Activated CD4-positive, CD25-positive, alpha-beta regulatory T cell (primary cell): Measurements from ENCODE around the gene TSPAN10.

Experiments
- DNase-seq, 4 experiments: peaks; one replicate each; lab custom pipeline; 2025; lab: John Stamatoyannopoulos, UW

TSPAN10 gene

GRCh38 chr17:81635431-81635830 is 1.6 kb upstream of the TSPAN10 start:
- no peak for DNase-seq

DNA sequence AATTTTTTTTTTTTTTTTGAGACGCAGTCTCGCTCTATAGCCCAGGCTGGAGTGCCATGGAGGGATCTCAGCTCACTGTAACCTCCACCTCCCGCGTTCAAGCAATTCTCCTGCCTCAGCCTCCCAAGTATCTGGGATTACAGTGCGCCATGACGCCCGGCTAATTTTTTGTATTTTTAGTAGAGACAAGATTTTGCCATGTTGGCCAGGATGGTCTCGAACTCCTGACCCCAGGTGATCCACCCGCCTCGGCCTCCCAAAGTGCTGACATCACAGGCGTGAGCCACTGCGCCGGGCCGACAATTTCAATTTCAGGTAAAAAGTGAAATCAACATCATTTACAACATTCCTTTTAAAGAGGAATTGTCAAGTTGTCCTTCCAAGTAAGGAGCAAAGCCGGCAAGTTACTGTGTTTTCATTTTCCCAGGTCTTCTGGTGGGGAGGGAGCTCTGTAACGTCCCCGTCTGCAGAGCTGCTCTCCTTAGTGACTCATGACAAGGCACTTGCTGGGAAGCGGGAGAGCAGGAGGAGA is 957 bp upstream of the TSPAN10 start:
- DNase-seq, result no peak

- DNase-seq, result no peak
Observed at GRCh38 chr17:81638683-81639082, 1.7 kb downstream of the TSPAN10 start.

DNA sequence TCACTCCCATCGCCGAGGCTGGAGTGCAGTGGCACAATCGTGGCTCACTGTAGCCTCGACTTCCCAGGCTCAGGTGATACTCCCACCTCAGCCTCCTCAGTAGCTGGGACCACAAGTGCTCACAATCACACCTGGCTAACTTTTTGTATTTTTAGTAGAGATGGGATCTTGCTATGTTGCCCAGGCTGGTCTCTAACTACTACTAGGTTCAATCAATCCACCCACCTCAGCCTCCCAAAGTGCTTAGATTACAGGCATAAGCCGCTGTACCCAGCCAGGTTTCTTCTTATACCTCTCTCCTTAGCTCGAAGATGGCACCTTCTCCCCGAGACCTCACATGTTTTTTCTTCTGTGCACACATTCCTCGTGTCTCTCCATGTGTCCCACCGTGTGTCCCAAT is 3.0 kb downstream of the TSPAN10 start:
- no peak for DNase-seq

GRCh38 chr17:81641825-81642489 is 5.0 kb downstream of the TSPAN10 start:
- no peak for DNase-seq

DNA sequence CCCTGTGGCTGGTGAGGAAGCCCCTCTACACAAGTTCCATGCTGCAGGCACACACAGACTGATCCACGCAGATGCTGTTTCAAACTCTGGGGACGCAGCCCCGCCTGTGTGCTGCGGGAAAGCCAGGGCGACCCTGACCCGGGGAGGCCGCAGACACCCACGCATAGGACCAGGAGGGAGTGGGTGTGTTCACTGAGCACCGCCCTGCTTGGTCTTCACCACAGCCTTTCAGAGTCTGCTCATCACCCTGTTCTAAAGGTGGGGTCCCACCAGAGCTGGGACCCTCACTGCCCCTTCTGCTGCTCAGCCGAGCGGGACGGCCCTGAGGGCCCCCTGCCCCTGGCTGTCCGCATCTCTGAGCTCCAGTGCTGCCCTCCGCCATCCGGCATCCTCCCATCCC is 7.5 kb downstream of the TSPAN10 start:
- no peak for DNase-seq

GRCh38 chr17:81644976-81645952 is 8.3 kb downstream of the TSPAN10 start:
- no peak for DNase-seq

- DNase-seq, result no peak
Observed at GRCh38 chr17:81646869-81647600, 10.0 kb downstream of the TSPAN10 start.

DNA sequence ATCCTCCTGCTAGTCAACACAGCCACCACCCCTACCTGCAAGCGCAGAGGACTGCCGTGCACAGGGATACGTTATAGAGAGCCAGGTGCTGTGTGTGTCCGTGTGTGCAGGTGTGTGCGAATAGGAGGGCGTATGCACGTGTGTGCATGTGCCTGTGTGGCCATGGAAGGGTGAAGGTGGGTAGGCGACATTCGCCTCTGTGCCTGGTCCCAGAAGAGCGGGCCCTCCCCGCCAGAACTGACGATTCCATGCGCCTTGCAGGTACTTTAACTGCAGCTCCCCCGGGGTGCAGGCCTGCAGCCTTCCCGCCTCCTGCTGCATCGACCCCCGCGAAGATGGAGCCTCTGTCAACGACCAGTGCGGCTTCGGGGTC is 10.6 kb downstream of the TSPAN10 start:
- DNase-seq, result no peak

GRCh38 chr17:81648013-81648706 is 11.2 kb downstream of the TSPAN10 start:
- no peak for DNase-seq

DNA sequence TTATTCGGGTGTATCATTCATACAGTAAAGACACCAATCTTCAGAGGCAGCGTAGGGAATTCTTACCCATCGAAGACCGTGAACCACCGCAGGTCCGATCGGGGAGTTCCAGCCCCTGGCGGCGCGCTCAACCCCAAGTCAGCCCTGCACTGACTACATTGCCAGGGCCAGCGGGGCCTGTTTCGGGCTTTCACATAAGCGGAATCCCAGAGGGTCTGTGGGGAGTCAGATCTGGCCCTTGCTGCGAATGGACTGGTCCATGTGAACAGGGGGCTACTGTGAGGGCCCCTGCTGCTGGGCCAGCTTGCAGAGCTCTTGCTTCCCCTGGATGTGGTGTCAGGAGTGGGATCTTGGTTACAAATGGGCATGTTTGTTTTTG is 11.7 kb downstream of the TSPAN10 start:
- DNase-seq, result no peak

- no peak for DNase-seq
Observed at GRCh38 chr17:81650951-81651350, 14.0 kb downstream of the TSPAN10 start.

GRCh38 chr17:81651692-81652091 is 14.7 kb downstream of the TSPAN10 start:
- no peak for DNase-seq

GRCh38 chr17:81652906-81653771 is 16.1 kb downstream of the TSPAN10 start:
- no peak for DNase-seq

- DNase-seq, result no peak
Observed at GRCh38 chr17:81655378-81656117, 18.6 kb downstream of the TSPAN10 start.

GRCh38 chr17:81656118-81656743 is 19.2 kb downstream of the TSPAN10 start, which contains the start of gene PDE6G:
Gene PDE6G (minus strand): TSS chr17:81656542. CDS start chr17:81653305, 3,237 bp downstream.
- no peak for DNase-seq

DNA sequence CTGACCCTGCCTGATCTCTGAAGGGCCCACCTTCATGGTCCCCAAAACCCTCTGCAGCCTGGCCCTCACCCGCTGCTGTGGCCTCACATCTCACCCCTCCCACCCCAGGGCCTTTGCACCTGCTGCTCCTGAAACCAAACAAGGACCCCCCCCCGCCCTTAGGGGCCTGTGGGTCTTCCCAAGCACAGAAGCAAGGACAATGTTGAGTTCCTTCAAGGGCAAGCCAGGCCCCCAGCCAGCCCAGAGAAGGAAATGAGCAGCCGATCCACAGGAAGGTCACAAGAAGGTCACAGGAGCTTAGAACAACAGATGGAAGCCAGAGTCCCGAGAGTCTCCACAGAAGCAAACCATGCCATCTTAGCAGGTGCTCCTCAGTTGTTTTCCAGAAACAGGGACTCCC is 19.8 kb downstream of the TSPAN10 start:
- DNase-seq, result no peak

DNA sequence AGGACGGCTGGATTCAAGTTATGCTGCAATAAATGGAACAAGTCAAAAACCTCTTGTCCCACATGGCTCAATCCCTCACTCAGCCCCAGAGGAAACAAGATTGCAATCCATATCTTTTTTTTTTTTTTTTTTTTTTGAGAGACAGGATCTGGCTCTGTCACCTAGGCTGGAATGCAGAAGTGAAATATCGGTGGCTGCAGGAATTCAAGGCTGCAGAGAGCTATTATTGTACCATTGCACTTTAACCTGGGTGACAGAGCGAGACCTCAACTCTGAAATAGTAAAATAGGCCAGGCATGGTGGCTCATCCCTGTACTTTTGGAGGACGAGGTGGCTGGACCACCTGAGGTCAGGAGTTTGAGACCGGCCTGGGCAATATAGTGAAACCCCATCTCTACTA is 22.0 kb downstream of the TSPAN10 start:
- no peak for DNase-seq

- DNase-seq, result no peak
Observed at GRCh38 chr17:81660441-81660840, 23.4 kb downstream of the TSPAN10 start.
